HK-2 (cell line): ENCODE measurements around the gene ZDHHC14.
"Not testable (repeated sequence)": the region's sequence is repeated elsewhere in the genome, so short reads cannot be mapped to it uniquely, and the experiment has no call there.

Source experiments
- DNase-seq: peaks from one replicate; pipeline ENCODE4 v3.0.0-alpha.2; 2018; ENCODE audit not compliant: unreplicated experiment

The ZDHHC14 gene

GRCh38 chr6:157406661-157407060 lies 25.7 kb downstream of the ZDHHC14 start:
- no peak for DNase-seq

- no peak for DNase-seq
These were observed 26.7 kb downstream of the ZDHHC14 start for GRCh38 chr6:157407646-157408045.

GRCh38 chr6:157408427-157408826 lies 27.4 kb downstream of the ZDHHC14 start:
- DNase-seq: not testable (repeated sequence)

- no peak for DNase-seq
These were observed 29.1 kb downstream of the ZDHHC14 start for GRCh38 chr6:157410045-157410444.

- DNase-seq: no peak
These were observed 30.4 kb downstream of the ZDHHC14 start for GRCh38 chr6:157411368-157411767.

GRCh38 chr6:157412791-157413190 lies 31.8 kb downstream of the ZDHHC14 start:
- no peak for DNase-seq

GRCh38 chr6:157420497-157420896 lies 39.5 kb downstream of the ZDHHC14 start:
- no peak for DNase-seq

GRCh38 chr6:157424491-157425020 lies 43.6 kb downstream of the ZDHHC14 start:
- no peak for DNase-seq

GRCh38 chr6:157427969-157428368 lies 47.0 kb downstream of the ZDHHC14 start:
- DNase-seq: no peak

- DNase-seq: peak; percentile 51
These were observed 47.6 kb downstream of the ZDHHC14 start for GRCh38 chr6:157428427-157429202.

GRCh38 chr6:157429248-157429647 lies 48.3 kb downstream of the ZDHHC14 start:
- DNase-seq: no peak

- DNase-seq: no peak
These were observed 49.8 kb downstream of the ZDHHC14 start for GRCh38 chr6:157430834-157431233.

- DNase-seq: no peak
These were observed 51.4 kb downstream of the ZDHHC14 start for GRCh38 chr6:157432231-157432891.

GRCh38 chr6:157432892-157433265 lies 51.9 kb downstream of the ZDHHC14 start:
- no peak for DNase-seq

- no peak for DNase-seq
These were observed 52.7 kb downstream of the ZDHHC14 start for GRCh38 chr6:157433678-157434081.

- DNase-seq: no peak
These were observed 53.5 kb downstream of the ZDHHC14 start for GRCh38 chr6:157434349-157435033.

GRCh38 chr6:157436219-157436943 lies 55.4 kb downstream of the ZDHHC14 start:
- DNase-seq: no peak

GRCh38 chr6:157436944-157437336 lies 56.0 kb downstream of the ZDHHC14 start:
- DNase-seq: no peak

- DNase-seq: no peak
These were observed 57.7 kb downstream of the ZDHHC14 start for GRCh38 chr6:157438611-157439111.

GRCh38 chr6:157440171-157440570 lies 59.2 kb downstream of the ZDHHC14 start:
- no peak for DNase-seq

- no peak for DNase-seq
These were observed 61.3 kb downstream of the ZDHHC14 start for GRCh38 chr6:157442291-157442690.
